ENCODE measurements around the gene TMEM129.

- TF ChIP-seq POLR2A (IDR thresholded peaks at IDR 0.05) (no peak), CTCF (IDR thresholded peaks at IDR 0.05) (no peak), POLR2AphosphoS5 (IDR thresholded peaks at IDR 0.05) (peak; percentile 73)
These were observed 2.9 kb downstream of the TMEM129 start for GRCh38 chr4:1718095-1718850.
